WTC11 (cell line): ENCODE measurements around the gene FHAD1. TPM values are rescaled to one million over a fixed set of nuclear protein-coding genes. Genes with fewer than 3 reads are reported as not detected.

Source experiments
- ATAC-seq: fragments of 200-7000 bp; cut with Tn5 transposase; 2 replicates; pipeline ENCODE4 v1.10.0; 2021; ENCODE audit warnings: mild to moderate bottlenecking, moderate library complexity
- CTCF ChIA-PET: fragments of 300-600 bp; sonication (Branson Sonifier 250); formaldehyde crosslinking; loops from one replicate; lab custom pipeline; 2021; ENCODE audit warnings: antibody characterized with exemption; lab: Charles Lee
- POLR2A ChIA-PET: fragments of 350-600 bp; sonication (Branson Sonifier 250); formaldehyde crosslinking; loops from one replicate; lab custom pipeline; 2021; ENCODE audit warnings: antibody characterized with exemption; lab: Charles Lee
- DNase-seq: peaks from one replicate; pipeline ENCODE4 v3.0.0; 2021; ENCODE audit warnings: low spot score
- H3K27ac Mint-ChIP-seq: 2 replicates; pipeline ENCODE4 v1.8.0; 2021; ENCODE audit warnings: mixed read lengths
- H3K27me3 Mint-ChIP-seq: 2 replicates; pipeline ENCODE4 v1.8.0; 2021; ENCODE audit warnings: low read depth, mild to moderate bottlenecking, moderate library complexity, mixed read lengths
- H3K36me3 Mint-ChIP-seq: 2 replicates; pipeline ENCODE4 v1.8.0; 2021; ENCODE audit warnings: mixed read lengths
- H3K4me1 Mint-ChIP-seq: 2 replicates; pipeline ENCODE4 v1.8.0; 2022; ENCODE audit warnings: mixed read lengths
- H3K4me3 Mint-ChIP-seq: 2 replicates; pipeline ENCODE4 v1.8.0; 2021; ENCODE audit warnings: mild to moderate bottlenecking, moderate library complexity, mixed read lengths
- H3K9me3 Mint-ChIP-seq: 2 replicates; pipeline ENCODE4 v1.8.0; 2021; ENCODE audit warnings: mixed read lengths
- AFF4 ChIP-seq: sonication (generic); formaldehyde crosslinking; IDR thresholded peaks from 2 replicates; pipeline ENCODE4 v1.8.1; 2023; ENCODE audit warnings: mild to moderate bottlenecking, missing genetic modification reagents, borderline replicate concordance
- AR ChIP-seq: fragments of 250-450 bp; sonication (Bioruptor Pico); IDR thresholded peaks from 2 replicates; pipeline ENCODE4 v1.9.0; 2021; ENCODE audit warnings: mild to moderate bottlenecking
- CREM ChIP-seq: sonication (generic); formaldehyde crosslinking; IDR thresholded peaks from 2 replicates; pipeline ENCODE4 v1.8.1; 2022; ENCODE audit warnings: mild to moderate bottlenecking, missing genetic modification reagents, moderate library complexity
- FOXJ3 ChIP-seq: sonication (generic); formaldehyde crosslinking; IDR thresholded peaks from 2 replicates; pipeline ENCODE4 v1.9.0; 2021; ENCODE audit warnings: missing genetic modification reagents, mild to moderate bottlenecking, borderline replicate concordance
- JUN ChIP-seq: sonication (generic); formaldehyde crosslinking; IDR thresholded peaks from 2 replicates; pipeline ENCODE4 v1.8.0; 2023; ENCODE audit warnings: mild to moderate bottlenecking, missing genetic modification reagents
- MXD4 ChIP-seq: fragments of 250-450 bp; sonication (Bioruptor Pico); IDR thresholded peaks from 2 replicates; pipeline ENCODE4 v1.8.0; 2021; ENCODE audit warnings: mild to moderate bottlenecking, moderate library complexity, borderline replicate concordance
- MYBL2 ChIP-seq: sonication (generic); formaldehyde crosslinking; IDR thresholded peaks from 2 replicates; pipeline ENCODE4 v1.8.1; 2023; ENCODE audit warnings: mild to moderate bottlenecking, moderate library complexity, missing genetic modification reagents
- NFYB ChIP-seq: sonication (generic); formaldehyde crosslinking; conservative IDR thresholded peaks from 2 replicates; pipeline ENCODE4 v1.8.0; 2022; ENCODE audit warnings: low read depth, missing genetic modification reagents
- NR1H2 ChIP-seq: sonication (generic); formaldehyde crosslinking; IDR thresholded peaks from 2 replicates; pipeline ENCODE4 v1.9.0; 2021; ENCODE audit warnings: mild to moderate bottlenecking, moderate library complexity, missing genetic modification reagents
- PRDM15 ChIP-seq: sonication (generic); formaldehyde crosslinking; IDR thresholded peaks from 2 replicates; pipeline ENCODE4 v1.8.0; 2022; ENCODE audit warnings: missing genetic modification reagents
- RELA ChIP-seq: sonication (generic); formaldehyde crosslinking; IDR thresholded peaks from 2 replicates; pipeline ENCODE4 v1.8.1; 2022; ENCODE audit warnings: missing genetic modification reagents, mild to moderate bottlenecking, borderline replicate concordance
- SMAD4 ChIP-seq: sonication (generic); formaldehyde crosslinking; IDR thresholded peaks from 2 replicates; pipeline ENCODE4 v1.8.0; 2022; ENCODE audit warnings: mild to moderate bottlenecking, missing genetic modification reagents
- TEAD4 ChIP-seq: sonication (generic); formaldehyde crosslinking; IDR thresholded peaks from 2 replicates; pipeline ENCODE4 v1.8.0; 2022; ENCODE audit warnings: mild to moderate bottlenecking, missing genetic modification reagents
- USF2 ChIP-seq: sonication (generic); formaldehyde crosslinking; IDR thresholded peaks from 2 replicates; pipeline ENCODE4 v1.8.1; 2023; ENCODE audit warnings: mild to moderate bottlenecking, missing genetic modification reagents, moderate library complexity
- ZNF263 ChIP-seq: sonication (generic); formaldehyde crosslinking; IDR thresholded peaks from 2 replicates; pipeline ENCODE4 v1.8.1; 2022; ENCODE audit warnings: low read depth, mild to moderate bottlenecking, moderate library complexity, missing genetic modification reagents
- ZNF425 ChIP-seq: fragments of 250-450 bp; sonication (Bioruptor Pico); conservative IDR thresholded peaks from 2 replicates; pipeline ENCODE4 v1.9.0; 2021; ENCODE audit warnings: mild to moderate bottlenecking
- ZNF512 ChIP-seq: sonication (generic); formaldehyde crosslinking; IDR thresholded peaks from 2 replicates; pipeline ENCODE4 v1.8.1; 2022; ENCODE audit warnings: missing genetic modification reagents, borderline replicate concordance
- ZNF671 ChIP-seq: fragments of 250-450 bp; sonication (Bioruptor Pico); IDR thresholded peaks from 2 replicates; pipeline ENCODE4 v1.8.0; 2021; ENCODE audit warnings: mild to moderate bottlenecking
- total RNA-seq: library from RNA; stranded (reverse); gene quantifications from 3 replicates; pipeline ENCODE4 v1.2.3, GENCODE V29; 2021

The FHAD1 gene
- total RNA-seq, 1 experiment from 2014 or later, result 3.0 TPM

GRCh38 chr1:15211424-15211823, 35.6 kb upstream of the FHAD1 start:
- Mint-ChIP-seq H3K4me1 (peaks cover 58% of the 10 kb centered on the region), H3K27ac (no peak overlapping the region), H3K36me3 (peaks cover 3% of the 10 kb centered on the region), H3K9me3 (no peaks in the 10 kb centered on the region), H3K4me3 (no peak overlapping the region), H3K27me3 (no peaks in the 10 kb centered on the region)
- DNase-seq (no peak), ATAC-seq (no peak)
- TF ChIP-seq NFYB (no peak), PRDM15 (CRISPR knock-in tag) (no peak), AFF4 (CRISPR knock-in tag) (no peak), CREM (CRISPR knock-in tag) (no peak), SMAD4 (CRISPR knock-in tag) (no peak), NR1H2 (CRISPR knock-in tag) (no peak), MYBL2 (CRISPR knock-in tag) (no peak), ZNF671 (no peak), RELA (CRISPR knock-in tag) (no peak), ZNF263 (CRISPR knock-in tag) (no peak), AR (CRISPR knock-in tag) (no peak), JUN (CRISPR knock-in tag) (no peak), ZNF512 (CRISPR knock-in tag) (no peak), TEAD4 (CRISPR knock-in tag) (no peak), FOXJ3 (CRISPR knock-in tag) (no peak), USF2 (CRISPR knock-in tag) (no peak), ZNF425 (no peak), MXD4 (CRISPR knock-in tag) (no peak)
- ChIA-PET CTCF (no interaction called here), POLR2A (no interaction called here)
